ENCODE results near the gene COX19. TPM values are rescaled to one million over a fixed set of nuclear protein-coding genes. Genes with fewer than 3 reads are reported as not detected.

The COX19 gene
- total and polyA plus RNA-seq, 2 of the 13 experiments (the other 11 are each of a cell fraction or from before 2014, with no cell fraction given), result 11.5 to 21.7 TPM

GRCh38 chr7:1015196-1016121 lies 40.1 kb upstream of the COX19 start (continued):
- TF ChIP-seq ZNF609 (CRISPR knock-in tag; IDR thresholded peaks at IDR 0.05; ENCODE audit: borderline replicate concordance), result no peak
- no peak for TF ChIP-seq RFX1 (IDR thresholded peaks at IDR 0.05)
- TF ChIP-seq, protein P1, sequence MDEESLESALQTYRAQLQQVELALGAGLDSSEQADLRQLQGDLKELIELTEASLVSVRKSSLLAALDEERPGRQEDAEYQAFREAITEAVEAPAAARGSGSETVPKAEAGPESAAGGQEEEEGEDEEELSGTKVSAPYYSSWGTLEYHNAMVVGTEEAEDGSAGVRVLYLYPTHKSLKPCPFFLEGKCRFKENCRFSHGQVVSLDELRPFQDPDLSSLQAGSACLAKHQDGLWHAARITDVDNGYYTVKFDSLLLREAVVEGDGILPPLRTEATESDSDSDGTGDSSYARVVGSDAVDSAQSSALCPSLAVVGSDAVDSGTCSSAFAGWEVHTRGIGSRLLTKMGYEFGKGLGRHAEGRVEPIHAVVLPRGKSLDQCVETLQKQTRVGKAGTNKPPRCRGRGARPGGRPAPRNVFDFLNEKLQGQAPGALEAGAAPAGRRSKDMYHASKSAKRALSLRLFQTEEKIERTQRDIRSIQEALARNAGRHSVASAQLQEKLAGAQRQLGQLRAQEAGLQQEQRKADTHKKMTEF (CRISPR knock-in tag; IDR thresholded peaks at IDR 0.05), result no peak
- TF ChIP-seq GTF3A (CRISPR knock-in tag; conservative IDR thresholded peaks at IDR 0.05), result no peak
- TF ChIP-seq AHR (CRISPR knock-in tag; IDR thresholded peaks at IDR 0.05), result no peak
- TF ChIP-seq ETV6 (CRISPR knock-in tag; conservative IDR thresholded peaks at IDR 0.05), result no peak
- TF ChIP-seq ZNF354B (CRISPR knock-in tag; IDR thresholded peaks at IDR 0.05), result no peak
- no peak for TF ChIP-seq ZNF709 (CRISPR knock-in tag; IDR thresholded peaks at IDR 0.05)
- TF ChIP-seq ZNF782 (CRISPR knock-in tag; IDR thresholded peaks at IDR 0.05; ENCODE audit: borderline replicate concordance), result no peak
- TF ChIP-seq ARNT (IDR thresholded peaks at IDR 0.05), result no peak
- TF ChIP-seq ZNF256 (CRISPR knock-in tag; conservative IDR thresholded peaks at IDR 0.05), result no peak
- TF ChIP-seq FOXM1 (CRISPR knock-in tag; IDR thresholded peaks at IDR 0.05), result no peak
- TF ChIP-seq ZBTB3 (CRISPR knock-in tag; IDR thresholded peaks at IDR 0.05; ENCODE audit: borderline replicate concordance, low read depth), result no peak
- 0 out of 2 replicates have a peak, but pooled peaks have one; percentile 35 for TF ChIP-seq RXRB (CRISPR knock-in tag; IDR thresholded peaks at IDR 0.05; ENCODE audit: borderline replicate concordance)
- 0 out of 2 replicates have a peak, but pooled peaks have one; percentile 9 for TF ChIP-seq CTCF (CRISPR knock-in tag; IDR thresholded peaks at IDR 0.05)
- TF ChIP-seq TSC22D2 (CRISPR knock-in tag; IDR thresholded peaks at IDR 0.05; ENCODE audit: borderline replicate concordance), result no peak
- no peak for TF ChIP-seq TCF7L2 (IDR thresholded peaks at IDR 0.05; ENCODE audit: low read depth, low read length)
- TF ChIP-seq U2AF1 (optimal IDR thresholded peaks at IDR 0.05; ENCODE audit: low read depth, low read length), result no peak
- no peak for TF ChIP-seq ZNF567 (CRISPR knock-in tag; IDR thresholded peaks at IDR 0.05; ENCODE audit: borderline replicate concordance)
